Stomach (tissue), 9 donors: ENCODE data around the gene SDCCAG8. TPM values are rescaled to one million over a fixed set of nuclear protein-coding genes. Genes with fewer than 3 reads are reported as not detected.

Source experiments
- DNase-seq, 2 donors: peaks; one replicate each; pipeline versions ENCODE4 v3.0.0 to v3.0.0-alpha.2; 2013 to 2019
- H3K27ac ChIP-seq, 5 donors: fragments of 200-600 bp in 4 of 5; sonication (generic) in 4 of 5; one replicate each; pipeline ENCODE4 v1.5.1; 2013 to 2019; ENCODE audit warnings: mild to moderate bottlenecking in 1 of 5, moderate library complexity in 1 of 5
- H3K27me3 ChIP-seq, 3 donors: fragments of 200-600 bp; sonication (generic); one replicate each; pipeline ENCODE4 v1.5.1; 2017 to 2019; ENCODE audit warnings: mixed run types in 1 of 3
- H3K36me3 ChIP-seq, 4 donors: fragments of 200-600 bp; sonication (generic); 1 replicate in 3 of 4; 2 replicates in 1 of 4; pipeline ENCODE4 v1.5.1; 2016 to 2019
- H3K4me1 ChIP-seq, 4 donors: fragments of 200-600 bp; sonication (generic); one replicate each; pipeline ENCODE4 v1.5.1; 2016 to 2019
- H3K4me3 ChIP-seq, 4 donors: fragments of 200-600 bp; sonication (generic) in 3 of 4; one replicate each; pipeline ENCODE4 v1.5.1; 2016 to 2019; ENCODE audit warnings: mild to moderate bottlenecking in 1 of 4
- H3K9me3 ChIP-seq, 4 donors: fragments of 200-600 bp; sonication (generic); one replicate each; pipeline ENCODE4 v1.5.1; 2016 to 2019
- EP300 ChIP-seq: sonication (generic); formaldehyde crosslinking; IDR thresholded peaks from one replicate; pipeline ENCODE4 v1.6.1; 2017; ENCODE audit warnings: antibody characterized with exemption
- POLR2A ChIP-seq, 4 donors: fragments of 450-650 bp; IDR thresholded peaks; one replicate each; pipeline ENCODE4 v1.6.1; 2016; ENCODE audit warnings: antibody characterized with exemption in 4 of 4, control low read depth in 2 of 4, mild to moderate bottlenecking in 1 of 4, moderate library complexity in 1 of 4
- POLR2AphosphoS5 ChIP-seq, 3 donors: sonication (generic); formaldehyde crosslinking; IDR thresholded peaks; one replicate each; pipeline ENCODE4 v1.6.1; 2016; ENCODE audit warnings: antibody characterized with exemption in 3 of 3
- WGBS, 5 donors: extraction: QIAGEN DNeasy Blood & Tissue Kit in 3 of 5; methylation state at CpG; one replicate each; pipeline versions ENCODE4 v1.1.5 to v1.1.7; 2013 to 2018; 5-methylcytosine and 5-hydroxymethylcytosine counted together
- intact Hi-C: fragments of 100-400 bp; cut with DNase I; formaldehyde crosslinking; loops from one replicate; pipeline ENCODE4 v1.15.1; 2023; ENCODE audit warnings: low total_unique reads
- polyA plus RNA-seq, 3 donors: library from polyadenylated mRNA; stranded (reverse); fragments of 200-250 nt; gene quantifications; one replicate each; pipeline ENCODE4 v1.2.3, GENCODE V29; 2013
- total RNA-seq, 5 donors: library from RNA; depleted of rRNA; stranded (reverse); fragments of >200 nt; gene quantifications; one replicate each; pipeline versions ENCODE4 v1.1.0 to v1.2.3, GENCODE V29; 2014 to 2016
- TF ChIP-seq, protein P1 (sequence below), 7 experiments: fragments of 450-650 bp in 4 of 7; fragments of 200-600 bp in 3 of 7; sonication (generic) in 3 of 7; IDR thresholded peaks; one replicate each; pipeline ENCODE4 v1.5.1; 2016 to 2019; ENCODE audit warnings: antibody characterized with exemption in 7 of 7, control low read depth in 2 of 7, mild to moderate bottlenecking in 1 of 7
- donor health status: healthy with polysubstance abuse.
- donor health status: Bipolar disorder and iron deficiency.
- donor health status: healthy.

SDCCAG8 gene
- total and polyA plus RNA-seq, 8 donors, result 16.3 to 184 (median 24.5) TPM

DNA sequence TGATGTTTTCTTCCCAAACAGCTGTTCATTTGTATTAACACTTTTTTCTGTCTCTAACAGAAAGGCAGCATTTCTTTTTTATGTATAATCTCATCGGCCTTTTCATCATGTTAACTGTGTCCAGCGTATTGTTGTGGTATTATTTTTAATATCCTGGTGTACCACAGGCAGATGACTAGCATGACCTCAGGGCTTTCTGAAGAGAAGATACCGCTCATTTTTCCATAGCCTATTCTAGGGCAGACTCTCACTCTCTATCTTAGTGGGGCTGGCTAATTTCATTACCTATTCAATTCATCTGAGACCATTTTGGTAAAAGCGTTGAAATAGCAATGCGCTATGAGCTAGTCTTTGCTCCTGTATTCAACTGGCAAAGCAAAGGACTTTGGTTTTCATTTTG lies 209.9 kb downstream of the SDCCAG8 start:
- H3K27ac ChIP-seq, result no peak overlapping the region
- H3K4me3 ChIP-seq, result no peak overlapping the region
- TF ChIP-seq EP300, result no peak
- TF ChIP-seq POLR2A (IDR thresholded peaks at IDR 0.05), result no peak
- TF ChIP-seq POLR2AphosphoS5 (IDR thresholded peaks at IDR 0.05), result no peak
- peaks cover 0 to 10% (median 0%) of the 10 kb centered on the region in 4 donors for H3K4me1 ChIP-seq
- no peak for DNase-seq
- peaks cover 0 to 22% (median 10%) of the 10 kb centered on the region in 4 donors for H3K36me3 ChIP-seq
- H3K27me3 ChIP-seq, result no peaks in the 10 kb centered on the region
- intact Hi-C loops, result no loop called here
- no peaks in the 10 kb centered on the region for H3K9me3 ChIP-seq
- 69 to 81% (median 75%) methylated on average over 5 of the region's 5 CpGs for WGBS, 5 donors

DNA sequence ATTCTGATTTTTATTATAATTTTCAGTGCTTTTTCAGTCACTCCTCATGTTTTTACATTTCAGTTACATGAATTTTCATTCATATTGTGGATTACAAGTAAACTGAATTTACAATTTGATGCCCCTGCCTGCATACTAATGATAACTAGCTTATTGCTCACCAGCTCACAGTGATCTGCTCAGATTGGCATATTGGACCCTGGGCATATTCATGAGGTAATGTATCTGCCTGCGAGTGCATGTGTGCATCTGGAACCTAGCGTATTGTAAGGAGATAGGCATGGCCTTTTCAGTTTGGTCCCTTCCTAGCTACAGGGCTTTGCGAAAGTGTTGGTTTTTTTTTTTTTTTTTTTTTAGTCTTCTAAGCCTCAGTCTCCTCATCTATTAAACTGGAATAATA lies 213.7 kb downstream of the SDCCAG8 start:
- H3K27me3 ChIP-seq, result no peaks in the 10 kb centered on the region
- 97 to 100% (median 97%) methylated on average over 3 of the region's 3 CpGs for WGBS, 5 donors
- H3K4me3 ChIP-seq, result no peak overlapping the region
- TF ChIP-seq EP300 (no peak), POLR2AphosphoS5 (IDR thresholded peaks at IDR 0.05) (no peak), POLR2A (IDR thresholded peaks at IDR 0.05) (no peak)
- TF ChIP-seq, protein P1, sequence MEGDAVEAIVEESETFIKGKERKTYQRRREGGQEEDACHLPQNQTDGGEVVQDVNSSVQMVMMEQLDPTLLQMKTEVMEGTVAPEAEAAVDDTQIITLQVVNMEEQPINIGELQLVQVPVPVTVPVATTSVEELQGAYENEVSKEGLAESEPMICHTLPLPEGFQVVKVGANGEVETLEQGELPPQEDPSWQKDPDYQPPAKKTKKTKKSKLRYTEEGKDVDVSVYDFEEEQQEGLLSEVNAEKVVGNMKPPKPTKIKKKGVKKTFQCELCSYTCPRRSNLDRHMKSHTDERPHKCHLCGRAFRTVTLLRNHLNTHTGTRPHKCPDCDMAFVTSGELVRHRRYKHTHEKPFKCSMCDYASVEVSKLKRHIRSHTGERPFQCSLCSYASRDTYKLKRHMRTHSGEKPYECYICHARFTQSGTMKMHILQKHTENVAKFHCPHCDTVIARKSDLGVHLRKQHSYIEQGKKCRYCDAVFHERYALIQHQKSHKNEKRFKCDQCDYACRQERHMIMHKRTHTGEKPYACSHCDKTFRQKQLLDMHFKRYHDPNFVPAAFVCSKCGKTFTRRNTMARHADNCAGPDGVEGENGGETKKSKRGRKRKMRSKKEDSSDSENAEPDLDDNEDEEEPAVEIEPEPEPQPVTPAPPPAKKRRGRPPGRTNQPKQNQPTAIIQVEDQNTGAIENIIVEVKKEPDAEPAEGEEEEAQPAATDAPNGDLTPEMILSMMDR (IDR thresholded peaks at IDR 0.05), result no peak
- no peaks in the 10 kb centered on the region for H3K9me3 ChIP-seq
- peaks cover 0 to 13% (median 6%) of the 10 kb centered on the region in 4 donors for H3K36me3 ChIP-seq
- intact Hi-C loops, result no loop called here
- H3K27ac ChIP-seq, result no peak overlapping the region
- peaks cover 0 to 24% (median 14%) of the 10 kb centered on the region in 4 donors for H3K4me1 ChIP-seq
- no peak for DNase-seq

DNA sequence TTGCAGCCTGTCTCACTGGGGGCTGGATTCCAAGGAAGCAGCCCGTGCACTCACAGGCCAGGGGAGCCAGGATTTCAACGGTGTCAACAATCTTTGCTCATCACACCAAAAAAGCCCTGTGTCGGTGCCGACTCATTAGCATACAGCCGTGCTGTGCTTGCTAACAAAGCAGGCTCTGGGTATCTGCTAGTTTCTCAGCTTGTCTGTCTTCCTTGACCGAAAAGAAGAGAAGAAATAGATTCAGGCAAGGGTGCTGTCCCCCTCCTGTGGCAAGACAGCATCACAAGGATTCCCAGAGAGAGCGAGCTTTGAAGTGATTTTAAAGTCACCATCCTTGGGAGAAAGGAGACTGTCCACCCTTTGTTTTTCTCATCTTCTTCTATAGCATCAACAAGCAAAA lies 214.7 kb downstream of the SDCCAG8 start:
- peaks cover 0 to 25% (median 14%) of the 10 kb centered on the region in 4 donors for H3K4me1 ChIP-seq
- TF ChIP-seq, protein P1 (IDR thresholded peaks at IDR 0.05), result no peak
- TF ChIP-seq EP300 (no peak), POLR2AphosphoS5 (IDR thresholded peaks at IDR 0.05) (no peak), POLR2A (IDR thresholded peaks at IDR 0.05) (no peak)
- intact Hi-C loops, result no loop called here
- no peaks in the 10 kb centered on the region for H3K9me3 ChIP-seq
- no peak overlapping the region for H3K4me3 ChIP-seq
- 81 to 90% (median 87%) methylated on average over 7 of the region's 7 CpGs for WGBS, 5 donors
- H3K36me3 ChIP-seq, result peaks cover 0 to 18% (median 4%) of the 10 kb centered on the region in 4 donors
- DNase-seq, result no peak
- no peaks in the 10 kb centered on the region for H3K27me3 ChIP-seq
- H3K27ac ChIP-seq, result no peak overlapping the region

DNA sequence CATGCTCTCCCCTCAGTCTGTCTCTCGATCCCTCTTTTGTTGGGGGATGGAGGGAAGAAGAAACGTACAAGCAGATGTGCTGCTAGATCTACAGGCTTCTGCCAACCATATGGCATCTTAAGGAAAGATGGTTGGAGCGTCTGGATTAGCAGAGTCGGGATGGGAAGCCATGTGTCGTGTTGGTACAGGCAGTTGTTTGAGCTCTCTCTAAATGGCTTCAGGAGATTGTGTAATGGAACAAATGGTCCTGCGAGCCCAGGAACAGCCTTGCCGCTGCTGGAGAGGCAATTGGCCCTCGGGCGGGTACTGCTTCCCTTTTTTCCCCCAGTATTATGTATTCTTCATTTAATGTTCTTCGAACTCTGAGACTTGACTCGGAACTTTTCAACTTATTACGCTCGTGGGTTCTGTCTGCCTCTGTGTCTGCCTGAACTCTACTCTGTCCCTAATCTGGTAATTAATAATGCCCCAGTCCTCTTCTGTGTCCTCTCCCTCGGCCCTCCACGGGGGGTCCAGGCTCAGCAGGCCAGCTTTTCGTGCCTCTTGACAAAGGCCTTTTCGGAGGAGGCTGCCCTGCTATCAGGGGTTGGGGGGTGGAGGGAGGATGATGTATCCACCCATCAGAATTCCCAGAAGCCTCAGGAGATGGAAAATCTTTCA lies 215.3 kb downstream of the SDCCAG8 start:
- Histone ChIP-seq H3K27me3 (no peaks in the 10 kb centered on the region), H3K4me1 (peaks cover 0 to 25% (median 14%) of the 10 kb centered on the region in 4 donors), H3K4me3 (no peak overlapping the region), H3K9me3 (no peaks in the 10 kb centered on the region), H3K36me3 (peaks cover 0 to 23% (median 4%) of the 10 kb centered on the region in 4 donors), H3K27ac (no peak overlapping the region)
- intact Hi-C loops, result no loop called here
- no peak for TF ChIP-seq POLR2A (IDR thresholded peaks at IDR 0.05)
- 86 to 92% (median 88%) methylated on average over 17 of the region's 17 CpGs for WGBS, 5 donors
- no peak for DNase-seq

DNA sequence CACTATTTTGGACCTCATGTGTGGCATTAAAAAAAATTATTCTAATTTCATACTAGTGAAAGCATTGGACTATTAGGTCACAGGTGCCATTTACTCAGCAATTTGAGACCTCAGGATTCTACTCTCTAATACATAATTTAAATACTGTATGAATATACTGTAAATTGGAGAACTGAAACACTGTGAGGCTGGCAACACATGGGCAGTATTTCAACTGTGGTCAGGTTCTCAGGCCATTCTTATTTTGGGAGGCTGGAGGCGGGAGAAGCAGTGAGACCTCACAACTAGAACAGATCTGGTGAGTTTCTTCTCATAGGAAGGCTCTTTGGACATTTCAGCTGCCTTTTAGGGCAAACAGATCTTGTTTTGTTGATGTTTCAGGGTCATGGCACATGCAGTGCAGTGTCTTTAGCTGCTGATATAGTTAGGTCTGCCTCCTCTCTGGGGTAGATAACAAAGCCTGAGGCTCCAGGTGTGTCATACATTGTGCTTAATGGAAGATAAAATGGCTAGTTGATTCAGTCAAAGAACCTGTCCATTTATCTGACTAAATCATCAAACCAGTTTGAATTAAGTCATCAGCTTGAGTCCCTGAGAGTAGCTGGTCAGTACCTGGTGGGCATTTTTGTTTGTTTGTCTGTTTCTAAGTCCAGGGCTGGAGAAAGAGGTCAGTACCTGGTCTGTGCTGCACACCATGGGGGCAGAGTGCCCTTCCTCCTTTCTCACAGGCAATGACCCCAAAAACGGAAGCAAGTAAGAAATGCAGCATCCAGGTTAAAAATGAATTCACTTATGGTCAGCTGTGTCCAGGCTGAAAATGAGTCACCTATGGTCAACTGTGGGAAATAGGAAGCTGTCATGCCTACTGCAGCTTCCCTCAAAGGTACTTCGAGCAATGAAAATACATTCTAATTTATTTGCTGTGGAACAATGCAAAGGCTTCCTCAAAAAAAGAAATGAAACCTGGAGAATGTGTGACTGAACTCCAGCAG lies 216.2 kb downstream of the SDCCAG8 start:
- TF ChIP-seq EP300 (no peak), POLR2AphosphoS5 (IDR thresholded peaks at IDR 0.05) (no peak), POLR2A (IDR thresholded peaks at IDR 0.05) (no peak)
- TF ChIP-seq, protein P1 (IDR thresholded peaks at IDR 0.05), result no peak
- DNase-seq, result no peak

More for the DNA sequence above, 216.2 kb downstream of the SDCCAG8 start:
- Histone ChIP-seq H3K27me3 (no peaks in the 10 kb centered on the region), H3K4me1 (peaks cover 0 to 25% (median 14%) of the 10 kb centered on the region in 4 donors), H3K36me3 (peaks cover 0 to 26% (median 4%) of the 10 kb centered on the region in 4 donors), H3K27ac (no peak overlapping the region), H3K4me3 (no peak overlapping the region), H3K9me3 (no peaks in the 10 kb centered on the region)
- WGBS, 5 donors, result 76 to 90% (median 80%) methylated on average over 3 of the region's 3 CpGs
- intact Hi-C loops, result no loop called here
